ENCODE results near the gene GJA10. TPM values are rescaled to one million over a fixed set of nuclear protein-coding genes. Genes with fewer than 3 reads are reported as not detected.

GJA10 gene
- polyA plus RNA-seq, 1 donor (not counting 4 experiments of a cell fraction or from before 2014, with no cell fraction given), result not detected

DNA sequence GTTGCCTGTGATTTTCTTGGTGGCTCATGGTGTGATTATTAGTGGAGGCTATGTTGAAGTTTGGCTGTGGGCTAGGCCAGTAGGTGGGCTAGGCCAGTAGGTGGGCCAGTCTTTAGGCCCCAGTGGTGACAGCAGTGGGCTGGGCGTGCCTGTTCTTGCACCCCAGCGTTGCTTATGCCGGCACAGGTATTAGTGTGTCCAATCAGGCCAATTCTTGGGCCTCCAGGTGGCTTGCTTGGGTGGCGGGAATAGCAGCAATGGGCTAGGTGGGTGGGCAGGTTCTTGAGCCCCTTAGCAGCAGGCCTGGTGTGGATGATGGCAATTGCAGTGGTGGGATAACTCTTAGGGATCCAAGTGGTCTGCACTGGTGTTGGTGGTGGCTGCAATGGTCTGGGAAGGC, 22.9 kb downstream of the GJA10 start:
- TF ChIP-seq, protein P1, sequence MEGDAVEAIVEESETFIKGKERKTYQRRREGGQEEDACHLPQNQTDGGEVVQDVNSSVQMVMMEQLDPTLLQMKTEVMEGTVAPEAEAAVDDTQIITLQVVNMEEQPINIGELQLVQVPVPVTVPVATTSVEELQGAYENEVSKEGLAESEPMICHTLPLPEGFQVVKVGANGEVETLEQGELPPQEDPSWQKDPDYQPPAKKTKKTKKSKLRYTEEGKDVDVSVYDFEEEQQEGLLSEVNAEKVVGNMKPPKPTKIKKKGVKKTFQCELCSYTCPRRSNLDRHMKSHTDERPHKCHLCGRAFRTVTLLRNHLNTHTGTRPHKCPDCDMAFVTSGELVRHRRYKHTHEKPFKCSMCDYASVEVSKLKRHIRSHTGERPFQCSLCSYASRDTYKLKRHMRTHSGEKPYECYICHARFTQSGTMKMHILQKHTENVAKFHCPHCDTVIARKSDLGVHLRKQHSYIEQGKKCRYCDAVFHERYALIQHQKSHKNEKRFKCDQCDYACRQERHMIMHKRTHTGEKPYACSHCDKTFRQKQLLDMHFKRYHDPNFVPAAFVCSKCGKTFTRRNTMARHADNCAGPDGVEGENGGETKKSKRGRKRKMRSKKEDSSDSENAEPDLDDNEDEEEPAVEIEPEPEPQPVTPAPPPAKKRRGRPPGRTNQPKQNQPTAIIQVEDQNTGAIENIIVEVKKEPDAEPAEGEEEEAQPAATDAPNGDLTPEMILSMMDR (optimal IDR thresholded peaks at IDR 0.05 in 1 of 3, IDR thresholded peaks at IDR 0.05 in 1 of 3, conservative IDR thresholded peaks at IDR 0.05 in 1 of 3; ENCODE audit: extremely low read depth in 1 of 3, insufficient read depth in 2 of 3, low read length in 3 of 3), result no peak
- TF ChIP-seq EZH2 (IDR thresholded peaks at IDR 0.05; ENCODE audit: low read length), result no peak
- H3K4me1 ChIP-seq (ENCODE audit: control insufficient read depth, extremely low read depth, insufficient read depth, low read length), result peaks cover 11% of the 10 kb centered on the region
- dilution Hi-C loops (cut with MboI; ENCODE audit: extremely low pct_ligation_motif_present, low sequenced_read_pairs), result no loop called here
- H3K9ac ChIP-seq (ENCODE audit: control insufficient read depth, extremely low read depth, insufficient read depth, low read length), result no peak overlapping the region
- no peaks in the 10 kb centered on the region for H3K9me3 ChIP-seq (ENCODE audit: control insufficient read depth, low read depth, low read length)
- H3K9me1 ChIP-seq (ENCODE audit: control insufficient read depth, extremely low read depth, insufficient read depth, low read length), result no peaks in the 10 kb centered on the region
- no peak for DNase-seq (ENCODE audit: low read depth, low spot score)
- H4K20me1 ChIP-seq (ENCODE audit: control insufficient read depth, extremely low read depth, insufficient read depth, low read length), result no peaks in the 10 kb centered on the region
- H3K27ac ChIP-seq (ENCODE audit: control insufficient read depth, insufficient read depth, low read length), result no peak overlapping the region
- no peak overlapping the region for H3K4me2 ChIP-seq (ENCODE audit: control insufficient read depth, extremely low read depth, insufficient read depth, low read depth, low read length)
- no peaks in the 10 kb centered on the region for H3K36me3 ChIP-seq (ENCODE audit: control insufficient read depth in 2 of 2, extremely low read depth in 1 of 2, insufficient read depth in 2 of 2, low read length in 2 of 2)
- no peak overlapping the region for H2AFZ ChIP-seq (ENCODE audit: control insufficient read depth, low read length)
- no peak overlapping the region for H3K4me3 ChIP-seq (ENCODE audit: control insufficient read depth in 2 of 3, extremely low read depth in 1 of 3, insufficient read depth in 2 of 3, low read depth in 1 of 3, low read length in 3 of 3)
- no peaks in the 10 kb centered on the region for H3K79me2 ChIP-seq (ENCODE audit: control insufficient read depth, insufficient read depth, low read length)
- H3K27me3 ChIP-seq (ENCODE audit: control insufficient read depth, extremely low read depth, insufficient read depth, low read length), result no peaks in the 10 kb centered on the region
- FAIRE-seq, result no peak

DNA sequence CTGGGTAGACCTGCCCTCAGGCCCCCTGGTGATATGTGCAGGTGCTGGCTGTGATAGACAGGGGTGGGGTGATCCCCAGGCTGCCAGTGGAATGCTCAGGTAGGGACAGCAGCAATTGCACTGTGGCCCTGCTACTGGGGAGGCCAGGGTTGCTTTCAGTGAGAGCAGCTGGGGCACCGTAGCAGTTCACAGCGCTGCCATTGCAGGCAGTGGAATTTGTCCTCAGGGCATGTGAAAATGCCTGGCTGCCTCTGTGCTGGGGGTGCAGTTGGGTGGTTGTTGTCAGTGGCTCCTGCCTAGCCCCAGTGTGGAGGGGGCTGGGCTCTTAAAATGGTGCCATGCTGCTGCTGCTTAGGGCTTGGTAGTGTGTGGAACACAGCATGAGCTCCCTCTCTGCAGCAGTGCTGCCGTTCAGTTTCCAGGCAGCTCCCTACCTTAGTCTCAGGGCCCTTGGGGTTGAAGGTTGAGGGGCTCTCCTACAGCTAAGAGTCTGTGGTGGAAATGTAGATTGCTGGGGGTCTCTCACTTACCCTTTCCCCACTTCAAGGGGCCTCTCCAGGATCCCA, 23.6 kb downstream of the GJA10 start:
- H3K4me1 ChIP-seq (ENCODE audit: control insufficient read depth, extremely low read depth, insufficient read depth, low read length), result peaks cover 11% of the 10 kb centered on the region
- H3K4me2 ChIP-seq (ENCODE audit: control insufficient read depth, extremely low read depth, insufficient read depth, low read depth, low read length), result no peak overlapping the region
- FAIRE-seq (no peak), DNase-seq (ENCODE audit: low read depth, low spot score) (no peak)
- no peaks in the 10 kb centered on the region for H3K9me3 ChIP-seq (ENCODE audit: control insufficient read depth, low read depth, low read length)
- dilution Hi-C loops (cut with MboI; ENCODE audit: extremely low pct_ligation_motif_present, low sequenced_read_pairs), result no loop called here
- no peaks in the 10 kb centered on the region for H4K20me1 ChIP-seq (ENCODE audit: control insufficient read depth, extremely low read depth, insufficient read depth, low read length)
- no peak overlapping the region for H3K4me3 ChIP-seq (ENCODE audit: control insufficient read depth in 2 of 3, extremely low read depth in 1 of 3, insufficient read depth in 2 of 3, low read depth in 1 of 3, low read length in 3 of 3)
- no peak overlapping the region for H3K27ac ChIP-seq (ENCODE audit: control insufficient read depth, insufficient read depth, low read length)
- no peaks in the 10 kb centered on the region for H3K9me1 ChIP-seq (ENCODE audit: control insufficient read depth, extremely low read depth, insufficient read depth, low read length)
- H3K36me3 ChIP-seq (ENCODE audit: control insufficient read depth in 2 of 2, extremely low read depth in 1 of 2, insufficient read depth in 2 of 2, low read length in 2 of 2), result no peaks in the 10 kb centered on the region
- no peaks in the 10 kb centered on the region for H3K79me2 ChIP-seq (ENCODE audit: control insufficient read depth, insufficient read depth, low read length)
- H3K9ac ChIP-seq (ENCODE audit: control insufficient read depth, extremely low read depth, insufficient read depth, low read length), result no peak overlapping the region
- no peaks in the 10 kb centered on the region for H3K27me3 ChIP-seq (ENCODE audit: control insufficient read depth, extremely low read depth, insufficient read depth, low read length)
- no peak overlapping the region for H2AFZ ChIP-seq (ENCODE audit: control insufficient read depth, low read length)
- TF ChIP-seq EZH2 (IDR thresholded peaks at IDR 0.05; ENCODE audit: low read length), result no peak
- TF ChIP-seq, protein P1 (optimal IDR thresholded peaks at IDR 0.05 in 1 of 3, IDR thresholded peaks at IDR 0.05 in 1 of 3, conservative IDR thresholded peaks at IDR 0.05 in 1 of 3; ENCODE audit: extremely low read depth in 1 of 3, insufficient read depth in 2 of 3, low read length in 3 of 3), result no peak
